HTERT RPE-1 (cell line): ENCODE results near the gene CTNNA1.
"Not testable (repeated sequence)": the region's sequence is repeated elsewhere in the genome, so short reads cannot be mapped to it uniquely, and the experiment has no call there.

Experiments used
- in situ Hi-C: fragments of 300-500 bp; cut with MboI; formaldehyde crosslinking; loops from 4 replicates; pipeline ENCODE4 v1.14.3; 2020; ENCODE audit warnings: low sequenced_read_pairs

Gene CTNNA1

GRCh38 chr5:138889994-138890393 is 136.8 kb downstream of the CTNNA1 start:
- in situ Hi-C loops: no loop called here

- in situ Hi-C loops: no loop called here
Measured at GRCh38 chr5:138890644-138891043, 137.4 kb downstream of the CTNNA1 start.

- in situ Hi-C loops: no loop called here
Measured at GRCh38 chr5:138895918-138896317, 142.7 kb downstream of the CTNNA1 start.

GRCh38 chr5:138898299-138898698 is 145.1 kb downstream of the CTNNA1 start:
- in situ Hi-C loops: no loop called here

GRCh38 chr5:138898742-138899141 is 145.5 kb downstream of the CTNNA1 start:
- in situ Hi-C loops: no loop called here

GRCh38 chr5:138900281-138900965 is 147.2 kb downstream of the CTNNA1 start:
- in situ Hi-C loops: no loop called here

GRCh38 chr5:138901716-138902115 is 148.5 kb downstream of the CTNNA1 start:
- in situ Hi-C loops: no loop called here

- in situ Hi-C loops: no loop called here
Measured at GRCh38 chr5:138903130-138903775, 150.0 kb downstream of the CTNNA1 start.

GRCh38 chr5:138905541-138905940 is 152.3 kb downstream of the CTNNA1 start:
- in situ Hi-C loops: no loop called here

GRCh38 chr5:138909734-138910133 is 156.5 kb downstream of the CTNNA1 start:
- in situ Hi-C loops: no loop called here

- in situ Hi-C loops: no loop called here
Measured at GRCh38 chr5:138910546-138911185, 157.4 kb downstream of the CTNNA1 start.

- in situ Hi-C loops: no loop called here
Measured at GRCh38 chr5:138911441-138911840, 158.2 kb downstream of the CTNNA1 start.

GRCh38 chr5:138912093-138912492 is 158.9 kb downstream of the CTNNA1 start:
- in situ Hi-C loops: no loop called here

- in situ Hi-C loops: no loop called here
Measured at GRCh38 chr5:138913773-138914172, 160.5 kb downstream of the CTNNA1 start.

GRCh38 chr5:138914338-138914737 is 161.1 kb downstream of the CTNNA1 start:
- in situ Hi-C loops: no loop called here

- in situ Hi-C loops: no loop called here
Measured at GRCh38 chr5:138918686-138919085, 165.5 kb downstream of the CTNNA1 start.

- in situ Hi-C loops: no loop called here
Measured at GRCh38 chr5:138920181-138920580, 167.0 kb downstream of the CTNNA1 start.

- in situ Hi-C loops: not testable (repeated sequence)
Measured at GRCh38 chr5:138921362-138921761, 168.1 kb downstream of the CTNNA1 start.

GRCh38 chr5:138922494-138922893 is 169.3 kb downstream of the CTNNA1 start:
- in situ Hi-C loops: no loop called here

GRCh38 chr5:138925090-138925635 is 171.9 kb downstream of the CTNNA1 start:
- in situ Hi-C loops: no loop called here

- in situ Hi-C loops: no loop called here
Measured at GRCh38 chr5:138926257-138926656, 173.0 kb downstream of the CTNNA1 start.
